ENCODE results near the gene PRLH. TPM values are rescaled to one million over a fixed set of nuclear protein-coding genes. Genes with fewer than 3 reads are reported as not detected.

The PRLH gene
- total and polyA plus RNA-seq, 2 donors (not counting 3 experiments of a cell fraction or from before 2014, with no cell fraction given), result not detected

DNA sequence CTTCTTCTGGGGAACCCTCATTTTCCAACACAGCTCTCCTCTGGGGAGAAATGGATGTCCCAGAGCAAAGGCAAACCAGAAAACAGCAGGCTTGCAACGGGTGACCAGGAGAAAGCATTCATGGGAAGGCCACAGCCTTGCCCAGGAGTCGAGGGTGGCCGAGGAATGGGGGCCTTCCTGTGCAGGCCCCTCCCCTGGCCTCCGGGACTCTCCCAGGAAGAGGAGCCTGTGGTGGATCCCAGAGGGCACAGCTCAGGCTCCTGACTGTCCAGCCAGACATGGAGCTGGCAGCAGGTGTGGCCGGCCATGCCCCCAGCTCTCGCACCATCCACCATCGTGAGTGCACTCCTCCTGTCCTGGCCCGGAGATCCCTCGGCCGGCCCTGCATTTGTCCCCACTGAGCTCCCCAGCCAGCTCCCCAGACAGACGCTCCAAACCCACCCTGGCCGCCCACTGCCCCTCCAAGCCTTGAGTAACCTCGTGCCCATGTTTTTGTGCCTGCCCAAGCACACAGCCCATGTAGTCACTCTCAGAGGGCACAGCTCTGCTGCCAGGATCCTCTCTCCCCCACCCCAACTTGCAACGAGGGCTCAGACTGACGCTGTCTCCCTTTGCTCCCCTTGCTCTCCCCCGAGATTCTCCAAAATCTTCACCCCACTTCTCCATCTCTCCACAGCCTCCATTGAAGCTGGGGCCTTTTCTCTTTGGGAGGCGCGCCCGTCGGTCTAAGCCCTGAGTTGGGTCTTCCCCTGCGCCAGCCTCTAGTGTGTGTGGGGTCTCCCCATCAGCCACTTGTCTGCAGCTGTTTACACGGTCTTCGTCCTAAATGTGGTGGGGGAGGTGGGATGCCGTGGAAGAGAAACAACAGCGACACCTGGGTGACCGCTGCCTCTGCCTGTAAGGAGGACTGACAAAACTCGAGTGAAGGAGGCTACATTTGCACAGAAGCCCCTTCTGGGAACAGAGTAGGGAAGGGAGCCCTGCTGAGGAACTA, 9.8 kb downstream of the PRLH start:
- dilution Hi-C loops (cut with MboI; ENCODE audit: extremely low pct_ligation_motif_present, low sequenced_read_pairs), result no loop called here
- FAIRE-seq (no peak), DNase-seq (ENCODE audit: low read depth, low spot score) (no peak)
- Histone ChIP-seq H3K27me3 (ENCODE audit: control insufficient read depth in 2 of 2, insufficient read depth in 2 of 2, low read length in 2 of 2) (peaks cover 2% of the 10 kb centered on the region in 2 experiments), H3K9me3 (replicated peaks; ENCODE audit: control insufficient read depth, insufficient read depth, low read length) (no peaks in the 10 kb centered on the region), H3K9ac (replicated peaks; ENCODE audit: extremely low read depth, insufficient read depth, low read length) (no peak overlapping the region), H3K4me3 (replicated peaks in 1 of 3; ENCODE audit: insufficient read depth in 1 of 3, low read depth in 1 of 3, low read length in 3 of 3) (no peak overlapping the region), H3K9me1 (replicated peaks; ENCODE audit: control insufficient read depth, extremely low read depth, insufficient read depth, low read length) (no peaks in the 10 kb centered on the region), H3K27ac (ENCODE audit: insufficient read depth, low read depth, low read length) (no peak overlapping the region), H4K20me1 (replicated peaks; ENCODE audit: control insufficient read depth, extremely low read depth, insufficient read depth, low read length) (no peaks in the 10 kb centered on the region), H3K79me2 (ENCODE audit: control insufficient read depth, insufficient read depth, low read length) (no peaks in the 10 kb centered on the region), H2AFZ (ENCODE audit: low read depth, low read length) (no peak overlapping the region), H3K36me3 (ENCODE audit: control insufficient read depth in 2 of 2, extremely low read depth in 1 of 2, insufficient read depth in 2 of 2, low read length in 2 of 2) (no peaks in the 10 kb centered on the region), H3K4me2 (ENCODE audit: insufficient read depth, low read length) (no peak overlapping the region), H3K4me1 (ENCODE audit: control insufficient read depth, extremely low read depth, insufficient read depth, low read length) (no peaks in the 10 kb centered on the region)
- intact Hi-C loops (cut with micrococcal nuclease), result no loop called here
- TF ChIP-seq POLR2AphosphoS5 (IDR thresholded peaks at IDR 0.05; ENCODE audit: insufficient read depth, low read depth, low read length), result no peak
- no peak for TF ChIP-seq POLR2A (IDR thresholded peaks at IDR 0.05; ENCODE audit: low read depth, low read length)
- TF ChIP-seq EZH2 (IDR thresholded peaks at IDR 0.05; ENCODE audit: borderline replicate concordance, low read depth, low read length, severe bottlenecking), result no peak
- no peak for TF ChIP-seq MYC (IDR thresholded peaks at IDR 0.05; ENCODE audit: low read depth, low read length)
- TF ChIP-seq, protein P1, sequence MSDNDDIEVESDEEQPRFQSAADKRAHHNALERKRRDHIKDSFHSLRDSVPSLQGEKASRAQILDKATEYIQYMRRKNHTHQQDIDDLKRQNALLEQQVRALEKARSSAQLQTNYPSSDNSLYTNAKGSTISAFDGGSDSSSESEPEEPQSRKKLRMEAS (IDR thresholded peaks at IDR 0.05; ENCODE audit: insufficient read depth, insufficient read length), result no peak
- no peak for TF ChIP-seq JUN (IDR thresholded peaks at IDR 0.05; ENCODE audit: borderline replicate concordance, insufficient read depth, insufficient read length, low read depth)
- TF ChIP-seq, protein P2, sequence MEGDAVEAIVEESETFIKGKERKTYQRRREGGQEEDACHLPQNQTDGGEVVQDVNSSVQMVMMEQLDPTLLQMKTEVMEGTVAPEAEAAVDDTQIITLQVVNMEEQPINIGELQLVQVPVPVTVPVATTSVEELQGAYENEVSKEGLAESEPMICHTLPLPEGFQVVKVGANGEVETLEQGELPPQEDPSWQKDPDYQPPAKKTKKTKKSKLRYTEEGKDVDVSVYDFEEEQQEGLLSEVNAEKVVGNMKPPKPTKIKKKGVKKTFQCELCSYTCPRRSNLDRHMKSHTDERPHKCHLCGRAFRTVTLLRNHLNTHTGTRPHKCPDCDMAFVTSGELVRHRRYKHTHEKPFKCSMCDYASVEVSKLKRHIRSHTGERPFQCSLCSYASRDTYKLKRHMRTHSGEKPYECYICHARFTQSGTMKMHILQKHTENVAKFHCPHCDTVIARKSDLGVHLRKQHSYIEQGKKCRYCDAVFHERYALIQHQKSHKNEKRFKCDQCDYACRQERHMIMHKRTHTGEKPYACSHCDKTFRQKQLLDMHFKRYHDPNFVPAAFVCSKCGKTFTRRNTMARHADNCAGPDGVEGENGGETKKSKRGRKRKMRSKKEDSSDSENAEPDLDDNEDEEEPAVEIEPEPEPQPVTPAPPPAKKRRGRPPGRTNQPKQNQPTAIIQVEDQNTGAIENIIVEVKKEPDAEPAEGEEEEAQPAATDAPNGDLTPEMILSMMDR (IDR thresholded peaks at IDR 0.05; ENCODE audit: extremely low read depth in 1 of 2, insufficient read depth in 1 of 2, low read depth in 1 of 2, low read length in 2 of 2), result no peak
- TF ChIP-seq GATA2 (IDR thresholded peaks at IDR 0.05; ENCODE audit: insufficient read depth, insufficient read length, low read depth, low read length), result no peak
- TF ChIP-seq FOS (IDR thresholded peaks at IDR 0.05; ENCODE audit: borderline replicate concordance, insufficient read depth, low read length), result no peak
- BruUV-seq (replicated peaks), result no TSS peak
- CTCF ChIA-PET, result interaction anchor here (1.3 to 7.7 kb wide), 2 partner anchors 63 to 169 kb away, joined by 5 to 295 read pairs; no protein-coding TSS in a partner anchor
- POLR2A ChIA-PET, result no interaction called here

Data from endothelial cell of umbilical vein (primary cell).